Fibroblast of skin of right biceps (primary cell): ENCODE results near the gene HHIPL1.
"Not testable (repeated sequence)": the region's sequence is repeated elsewhere in the genome, so short reads cannot be mapped to it uniquely, and the experiment has no call there.

Experiments
- DNase-seq: peaks from one replicate; pipeline ENCODE4 v3.0.0-alpha.2; 2013

The HHIPL1 gene

GRCh38 chr14:99636487-99636886 is 8.4 kb upstream of the HHIPL1 start:
- no peak for DNase-seq

GRCh38 chr14:99637624-99638023 is 7.3 kb upstream of the HHIPL1 start:
- DNase-seq = no peak

GRCh38 chr14:99642771-99643170 is 2.2 kb upstream of the HHIPL1 start:
- DNase-seq = peak; percentile 35

- DNase-seq = no peak
These were observed 1.6 kb upstream of the HHIPL1 start for GRCh38 chr14:99643343-99643742.

- DNase-seq = no peak
These were observed 818 bp upstream of the HHIPL1 start for GRCh38 chr14:99644035-99644587.

GRCh38 chr14:99645545-99646505 is 896 bp downstream of the HHIPL1 start:
- no peak for DNase-seq

- DNase-seq = no peak
These were observed 2.5 kb downstream of the HHIPL1 start for GRCh38 chr14:99647411-99647810.

GRCh38 chr14:99648027-99648784 is 3.3 kb downstream of the HHIPL1 start:
- DNase-seq = no peak

GRCh38 chr14:99649219-99649618 is 4.3 kb downstream of the HHIPL1 start:
- peak; percentile 72 for DNase-seq

GRCh38 chr14:99649643-99650042 is 4.7 kb downstream of the HHIPL1 start:
- no peak for DNase-seq

GRCh38 chr14:99650189-99650588 is 5.3 kb downstream of the HHIPL1 start:
- DNase-seq = peak; percentile 38

- no peak for DNase-seq
These were observed 7.2 kb downstream of the HHIPL1 start for GRCh38 chr14:99651953-99652746.

GRCh38 chr14:99654235-99654985 is 9.5 kb downstream of the HHIPL1 start:
- peak; percentile 54 for DNase-seq

GRCh38 chr14:99655521-99655920 is 10.6 kb downstream of the HHIPL1 start:
- no peak for DNase-seq

GRCh38 chr14:99656171-99656570 is 11.2 kb downstream of the HHIPL1 start:
- no peak for DNase-seq

GRCh38 chr14:99657645-99658155 is 12.8 kb downstream of the HHIPL1 start:
- no peak for DNase-seq

GRCh38 chr14:99658218-99658845 is 13.4 kb downstream of the HHIPL1 start:
- no peak for DNase-seq

- DNase-seq = no peak
These were observed 14.4 kb downstream of the HHIPL1 start for GRCh38 chr14:99659333-99659741.

GRCh38 chr14:99660006-99660566 is 15.2 kb downstream of the HHIPL1 start:
- no peak for DNase-seq

GRCh38 chr14:99660794-99661193 is 15.9 kb downstream of the HHIPL1 start:
- DNase-seq = peak; percentile 62

- not testable (repeated sequence) for DNase-seq
These were observed 16.3 kb downstream of the HHIPL1 start for GRCh38 chr14:99661206-99661605.
